Thymus (tissue), 14 donors: Measurements from ENCODE around the gene ADAM19. TPM values are rescaled to one million over a fixed set of nuclear protein-coding genes. Genes with fewer than 3 reads are reported as not detected.

Experiments
- DNase-seq, 9 donors: peaks; one replicate each; pipeline ENCODE4 v3.0.0-alpha.2; 2013; ENCODE audit warnings: low spot score in 9 of 9, low read depth in 6 of 9, missing footprints in 1 of 9
- H3K27ac ChIP-seq, 2 donors: one replicate each; pipeline ENCODE4 v1.5.1; 2013; ENCODE audit warnings: control low read depth in 1 of 2, low read depth in 1 of 2, low read length in 1 of 2, mild to moderate bottlenecking in 1 of 2, moderate library complexity in 1 of 2
- H3K27me3 ChIP-seq, 2 donors: one replicate each; pipeline ENCODE4 v1.5.1; 2013; ENCODE audit warnings: low read length in 1 of 2; ENCODE audit not compliant: control insufficient read depth in 2 of 2, insufficient read depth in 1 of 2
- H3K36me3 ChIP-seq, 2 donors: one replicate each; pipeline ENCODE4 v1.5.1; 2013; ENCODE audit warnings: low read length in 1 of 2, mild to moderate bottlenecking in 1 of 2, moderate library complexity in 1 of 2; ENCODE audit not compliant: control insufficient read depth in 2 of 2, insufficient read depth in 2 of 2
- H3K4me1 ChIP-seq, 2 donors: one replicate each; pipeline ENCODE4 v1.5.1; 2013; ENCODE audit warnings: low read length in 2 of 2; ENCODE audit not compliant: control insufficient read depth in 2 of 2, insufficient read depth in 2 of 2
- H3K4me3 ChIP-seq, 2 donors: one replicate each; pipeline ENCODE4 v1.5.1; 2013; ENCODE audit warnings: low read length in 2 of 2, control low read depth in 1 of 2, mild to moderate bottlenecking in 1 of 2
- H3K9me3 ChIP-seq, 2 donors: one replicate each; pipeline ENCODE4 v1.5.1; 2013; ENCODE audit warnings: low read length in 1 of 2, mild to moderate bottlenecking in 1 of 2; ENCODE audit not compliant: control insufficient read depth in 2 of 2, insufficient read depth in 1 of 2
- WGBS: extraction: QIAGEN DNeasy Blood & Tissue Kit; methylation state at CpG from one replicate; pipeline ENCODE4 v1.1.7; 2013; 5-methylcytosine and 5-hydroxymethylcytosine counted together
- long read RNA-seq, 10 donors: transcript quantifications; one replicate each; lab custom pipeline, GENCODE V29; 2026
- polyA plus RNA-seq: library from polyadenylated mRNA; stranded (reverse); fragments of 200-250 nt; gene quantifications from one replicate; pipeline ENCODE4 v1.2.3, GENCODE V29; 2013
- total RNA-seq: library from RNA; stranded (reverse); fragments of 120-200 nt; gene quantifications from one replicate; pipeline ENCODE4 v1.2.4, GENCODE V29; 2013
- donor health status: healthy.

ADAM19 gene
- total RNA-seq (13.2 TPM), polyA plus RNA-seq (6.9 TPM)
- long read RNA-seq, donor 1: 0 reads
- long read RNA-seq, donor 2: 0 reads
- long read RNA-seq, donor 3, full-length matches to known transcripts: 1 of 1 reads
- long read RNA-seq, donor 3, partial matches to known transcripts: 0 of 1 reads
- long read RNA-seq, donor 3, other reads (novel, unspliced or antisense): 0 of 1 reads
- long read RNA-seq, donor 4: 0 reads
- long read RNA-seq, donor 5: 0 reads
- long read RNA-seq, donor 6: 0 reads
- long read RNA-seq, donor 7: 0 reads
- long read RNA-seq, donor 8: 0 reads
- long read RNA-seq, donor 9, partial matches to known transcripts: 6 of 6 reads
- long read RNA-seq, donor 9, other reads (novel, unspliced or antisense): 0 of 6 reads
- long read RNA-seq, donor 10, full-length matches to known transcripts: 1 of 10 reads
- long read RNA-seq, donor 10, partial matches to known transcripts: 9 of 10 reads
- long read RNA-seq, donor 10, other reads (novel, unspliced or antisense): 0 of 10 reads

GRCh38 chr5:157575381-157576020, at the start of gene ADAM19:
TSS of gene ADAM19 (minus strand) at chr5:157575775. CDS start at chr5:157575696, 79 bp downstream.
- peak within 1 kb of the TSS; percentile 57 to 58 for H3K4me3 ChIP-seq
- peaks cover 23 to 30% of the 10 kb centered on the region in 2 donors for H3K27me3 ChIP-seq
- no peaks in the 10 kb centered on the region for H3K9me3 ChIP-seq
- peaks cover 3 to 32% of the 10 kb centered on the region in 2 donors for H3K4me1 ChIP-seq
- WGBS: under 1% methylated on average over 63 of the region's 63 CpGs
- peak within 1 kb of the TSS; percentile 43 to 71 for H3K27ac ChIP-seq
- H3K36me3 ChIP-seq: no peaks in the 10 kb centered on the region
- DNase-seq: peak in 3 of 9 donors; percentile 34 to 64 (median 53)

GRCh38 chr5:157624144-157624543, 48.6 kb upstream of the ADAM19 start:
- H3K4me3 ChIP-seq: no peak overlapping the region
- 68% methylated on average over 2 of the region's 2 CpGs for WGBS
- no peaks in the 10 kb centered on the region for H3K36me3 ChIP-seq
- DNase-seq: no peak
- H3K27me3 ChIP-seq: no peaks in the 10 kb centered on the region
- no peaks in the 10 kb centered on the region for H3K4me1 ChIP-seq
- no peak overlapping the region for H3K27ac ChIP-seq
- H3K9me3 ChIP-seq: no peaks in the 10 kb centered on the region

- no peak overlapping the region for H3K4me3 ChIP-seq
- H3K4me1 ChIP-seq: no peaks in the 10 kb centered on the region
- H3K36me3 ChIP-seq: no peaks in the 10 kb centered on the region
- DNase-seq: no peak
- no peaks in the 10 kb centered on the region for H3K27me3 ChIP-seq
- no peak overlapping the region for H3K27ac ChIP-seq
- no peaks in the 10 kb centered on the region for H3K9me3 ChIP-seq
These were observed 45.2 kb upstream of the ADAM19 start for GRCh38 chr5:157620776-157621175.

GRCh38 chr5:157618191-157618765, 42.7 kb upstream of the ADAM19 start:
- no peaks in the 10 kb centered on the region for H3K9me3 ChIP-seq
- no peak overlapping the region for H3K27ac ChIP-seq
- H3K4me3 ChIP-seq: no peak overlapping the region
- no peaks in the 10 kb centered on the region for H3K36me3 ChIP-seq
- no peaks in the 10 kb centered on the region for H3K27me3 ChIP-seq
- peaks cover 0 to 9% of the 10 kb centered on the region in 2 donors for H3K4me1 ChIP-seq
- WGBS: 99% methylated on average over 8 of the region's 8 CpGs
- DNase-seq: no peak

- Histone ChIP-seq H3K4me1 (peaks cover 0 to 15% of the 10 kb centered on the region in 2 donors), H3K9me3 (no peaks in the 10 kb centered on the region), H3K36me3 (no peaks in the 10 kb centered on the region), H3K4me3 (no peak overlapping the region), H3K27me3 (no peaks in the 10 kb centered on the region), H3K27ac (no peak overlapping the region)
- WGBS: 95% methylated on average over 4 of the region's 4 CpGs
- DNase-seq: no peak
These were observed 41.2 kb upstream of the ADAM19 start for GRCh38 chr5:157616785-157617184.

GRCh38 chr5:157613385-157614245, 38.0 kb upstream of the ADAM19 start:
- Histone ChIP-seq H3K36me3 (no peaks in the 10 kb centered on the region), H3K4me3 (no peak overlapping the region), H3K27me3 (no peaks in the 10 kb centered on the region), H3K9me3 (peaks cover 0 to 3% of the 10 kb centered on the region in 2 donors), H3K4me1 (peaks cover 0 to 20% of the 10 kb centered on the region in 2 donors), H3K27ac (peak overlapping the region in 1 of 2 donors; percentile 54)
- 84% methylated on average over 11 of the region's 11 CpGs for WGBS
- peak in 1 of 9 donors; percentile 49 for DNase-seq

GRCh38 chr5:157612581-157612980, 37.0 kb upstream of the ADAM19 start:
- H3K4me3 ChIP-seq: no peak overlapping the region
- H3K27ac ChIP-seq: peak overlapping the region in 1 of 2 donors; percentile 71
- WGBS: 98% methylated on average over 5 of the region's 5 CpGs

GRCh38 chr5:157611571-157612476, 36.2 kb upstream of the ADAM19 start:
- H3K27ac ChIP-seq: peak overlapping the region; percentile 26 to 84
- no peak overlapping the region for H3K4me3 ChIP-seq
- peaks cover 0 to 3% of the 10 kb centered on the region in 2 donors for H3K9me3 ChIP-seq
- peak in 1 of 9 donors; percentile 44 for DNase-seq
- no peaks in the 10 kb centered on the region for H3K27me3 ChIP-seq
- H3K4me1 ChIP-seq: peaks cover 0 to 33% of the 10 kb centered on the region in 2 donors
- WGBS: 93% methylated on average over 10 of the region's 10 CpGs
- H3K36me3 ChIP-seq: no peaks in the 10 kb centered on the region

More at GRCh38 chr5:157612581-157612980, 37.0 kb upstream of the ADAM19 start:
- Histone ChIP-seq H3K36me3 (no peaks in the 10 kb centered on the region), H3K9me3 (peaks cover 0 to 3% of the 10 kb centered on the region in 2 donors), H3K4me1 (peaks cover 0 to 29% of the 10 kb centered on the region in 2 donors), H3K27me3 (no peaks in the 10 kb centered on the region)
- no peak for DNase-seq
